ENCODE results near the gene NUMBL. TPM values are rescaled to one million over a fixed set of nuclear protein-coding genes. Genes with fewer than 3 reads are reported as not detected.
"Not testable (repeated sequence)": the region's sequence is repeated elsewhere in the genome, so short reads cannot be mapped to it uniquely, and the experiment has no call there.

Gene NUMBL
- total RNA-seq, 1 experiment from 2014 or later, result 16.4 TPM

DNA sequence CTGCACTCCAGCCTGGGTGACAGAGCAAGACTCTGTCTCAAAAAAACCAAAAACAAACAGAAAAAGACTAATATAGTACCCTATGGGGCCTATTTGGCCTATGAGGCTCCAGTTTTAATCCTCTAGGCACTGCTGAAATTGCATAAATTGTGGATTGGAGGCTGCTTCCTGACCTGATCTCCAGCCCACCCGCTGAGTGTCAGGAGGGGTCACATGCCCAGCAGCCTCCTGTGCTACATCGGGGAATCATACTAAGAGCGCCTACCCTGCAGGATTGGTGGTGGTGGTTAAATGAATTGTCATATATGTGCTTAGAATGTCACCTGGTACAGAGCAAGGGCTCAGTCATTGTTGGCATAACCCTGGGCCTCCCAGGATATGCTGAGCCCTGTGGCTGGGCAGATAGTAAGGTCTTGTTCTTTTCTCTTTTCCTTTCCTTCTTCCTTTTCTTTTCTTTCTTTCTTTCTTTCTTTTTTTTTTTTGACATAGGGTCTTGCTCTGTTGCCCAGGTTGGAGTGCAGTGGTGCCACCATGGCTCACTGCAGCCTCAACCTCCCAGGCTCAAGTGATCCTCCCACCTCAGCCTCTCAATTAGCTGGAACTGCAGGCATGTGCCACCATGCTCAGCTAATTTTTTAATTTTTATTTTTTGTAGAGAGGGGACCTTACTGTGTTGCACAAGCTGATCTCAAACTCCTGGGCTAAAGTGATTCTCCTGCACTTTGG, 58.0 kb downstream of the NUMBL start:
- no peak for DNase-seq (ENCODE audit: low read depth)

DNA sequence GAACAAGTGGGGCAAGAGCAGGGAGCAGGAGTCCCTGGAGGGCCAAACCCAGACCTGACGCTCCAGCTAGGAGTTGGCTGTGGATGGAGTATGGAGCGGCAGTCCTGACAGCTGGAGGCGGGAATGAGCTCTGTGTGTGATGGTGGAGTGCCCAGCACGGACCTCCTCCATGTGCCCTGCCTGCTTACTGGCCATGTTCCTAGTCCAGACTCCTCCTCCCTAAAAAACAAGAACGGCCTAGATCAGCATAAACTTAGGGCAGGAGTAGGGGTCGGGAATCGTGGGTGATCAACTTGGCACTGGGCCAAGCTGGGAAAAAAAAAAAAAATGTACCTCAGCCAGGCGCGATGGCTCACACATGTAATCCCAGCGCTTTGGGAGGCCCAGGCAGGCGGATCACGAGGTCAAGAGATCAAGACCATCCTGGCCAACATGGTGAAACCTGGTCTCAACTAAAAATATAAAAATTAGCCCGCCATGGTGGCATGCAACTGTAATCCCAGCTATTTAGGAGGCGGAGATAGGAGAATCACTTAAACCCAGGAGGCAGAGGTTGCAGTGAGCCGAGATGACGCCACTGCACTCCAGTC, 59.8 kb downstream of the NUMBL start:
- no peak for DNase-seq (ENCODE audit: low read depth)

DNA sequence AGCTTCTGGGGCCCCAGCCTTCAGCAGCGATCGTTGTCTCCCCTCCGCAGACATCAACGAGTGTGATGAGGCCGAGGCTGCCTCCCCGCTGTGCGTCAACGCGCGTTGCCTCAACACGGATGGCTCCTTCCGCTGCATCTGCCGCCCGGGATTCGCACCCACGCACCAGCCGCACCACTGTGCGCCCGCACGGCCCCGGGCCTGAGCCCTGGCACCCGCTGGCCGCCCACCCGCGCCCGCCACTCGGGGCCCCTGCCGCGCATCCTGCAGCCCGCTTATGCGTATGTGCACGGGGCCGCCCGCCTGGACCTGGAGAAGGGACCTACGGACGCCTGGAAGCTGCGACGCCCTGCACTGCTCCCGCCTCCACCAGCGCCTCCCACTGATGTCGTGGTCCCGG, 61.1 kb downstream of the NUMBL start:
- no peak for DNase-seq (ENCODE audit: low read depth)

DNA sequence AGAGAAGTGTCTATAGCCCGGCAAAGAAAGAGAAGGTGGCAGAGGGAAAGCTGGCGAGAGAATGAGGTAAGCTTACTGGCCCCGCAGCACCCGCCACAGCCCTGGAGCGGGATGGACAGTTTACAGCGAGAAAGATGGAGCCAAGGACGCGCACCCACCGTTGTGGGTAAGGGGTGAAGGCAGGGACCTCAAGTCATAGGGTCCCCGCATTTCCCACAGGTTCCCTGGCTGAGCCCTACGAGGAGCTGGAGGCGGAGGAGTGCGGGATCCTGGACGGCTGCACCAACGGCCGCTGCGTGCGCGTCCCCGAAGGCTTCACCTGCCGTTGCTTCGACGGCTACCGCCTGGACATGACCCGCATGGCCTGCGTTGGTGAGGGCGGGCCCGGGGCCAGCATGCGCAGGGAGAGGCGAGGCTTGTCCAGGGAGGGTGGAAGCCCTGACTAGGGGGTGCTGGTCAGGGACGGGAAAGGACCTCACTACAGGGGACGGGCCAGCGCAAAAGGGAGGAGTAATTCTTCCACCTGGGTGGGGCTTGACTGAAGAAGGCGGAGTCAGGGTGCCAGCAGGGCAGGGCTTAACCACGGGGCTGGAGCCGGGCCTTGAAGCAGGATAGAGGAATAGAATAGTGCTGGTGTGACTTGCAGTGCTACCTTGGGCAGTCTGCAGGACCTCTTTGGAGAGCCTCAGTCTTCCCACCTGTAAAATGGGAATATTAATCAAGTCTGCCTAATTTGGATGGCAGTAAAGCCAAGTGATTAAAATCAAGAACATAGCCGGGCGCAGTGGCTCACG, 62.8 kb downstream of the NUMBL start:
- DNase-seq (ENCODE audit: low read depth), result no peak

DNA sequence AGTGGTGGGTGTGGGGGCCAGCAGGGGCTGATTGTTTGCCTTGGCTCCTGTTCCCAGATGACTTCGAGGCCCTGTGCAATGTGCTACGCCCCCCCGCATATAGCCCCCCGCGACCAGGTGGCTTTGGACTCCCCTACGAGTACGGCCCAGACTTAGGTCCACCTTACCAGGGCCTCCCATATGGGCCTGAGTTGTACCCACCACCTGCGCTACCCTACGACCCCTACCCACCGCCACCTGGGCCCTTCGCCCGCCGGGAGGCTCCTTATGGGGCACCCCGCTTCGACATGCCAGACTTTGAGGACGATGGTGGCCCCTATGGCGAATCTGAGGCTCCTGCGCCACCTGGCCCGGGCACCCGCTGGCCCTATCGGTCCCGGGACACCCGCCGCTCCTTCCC, 63.5 kb downstream of the NUMBL start:
- DNase-seq (ENCODE audit: low read depth), result no peak

DNA sequence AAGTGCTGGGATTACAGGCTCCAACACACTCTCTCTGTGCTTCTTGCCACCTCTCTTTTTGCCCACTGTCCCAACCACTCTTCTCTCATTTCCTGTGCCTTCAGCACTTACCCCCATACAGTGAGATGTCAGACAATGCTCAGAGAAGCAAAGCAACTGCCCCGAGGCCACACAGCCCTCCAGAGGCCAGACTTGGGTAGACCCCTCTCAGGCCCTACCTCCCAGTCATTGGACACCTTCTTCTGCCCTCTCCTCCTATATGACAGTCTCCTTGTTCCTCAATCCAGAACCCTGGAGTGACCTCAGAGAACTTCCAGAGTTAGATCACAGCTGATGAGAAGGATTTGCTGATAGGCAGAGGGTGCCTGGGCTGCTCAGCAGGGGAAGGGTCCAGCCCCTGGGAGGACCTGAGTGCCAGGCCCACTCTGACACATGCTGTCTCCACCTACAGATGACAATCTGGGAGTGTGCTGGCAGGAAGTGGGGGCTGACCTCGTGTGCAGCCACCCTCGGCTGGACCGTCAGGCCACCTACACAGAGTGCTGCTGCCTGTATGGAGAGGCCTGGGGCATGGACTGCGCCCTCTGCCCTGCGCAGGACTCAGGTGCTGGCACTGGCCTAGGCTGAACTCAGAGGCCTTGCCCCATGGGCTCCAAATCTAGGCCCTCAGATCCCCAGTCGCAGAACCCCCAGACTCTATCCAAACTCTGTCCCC, 64.9 kb downstream of the NUMBL start:
- DNase-seq (ENCODE audit: low read depth), result no peak

DNA sequence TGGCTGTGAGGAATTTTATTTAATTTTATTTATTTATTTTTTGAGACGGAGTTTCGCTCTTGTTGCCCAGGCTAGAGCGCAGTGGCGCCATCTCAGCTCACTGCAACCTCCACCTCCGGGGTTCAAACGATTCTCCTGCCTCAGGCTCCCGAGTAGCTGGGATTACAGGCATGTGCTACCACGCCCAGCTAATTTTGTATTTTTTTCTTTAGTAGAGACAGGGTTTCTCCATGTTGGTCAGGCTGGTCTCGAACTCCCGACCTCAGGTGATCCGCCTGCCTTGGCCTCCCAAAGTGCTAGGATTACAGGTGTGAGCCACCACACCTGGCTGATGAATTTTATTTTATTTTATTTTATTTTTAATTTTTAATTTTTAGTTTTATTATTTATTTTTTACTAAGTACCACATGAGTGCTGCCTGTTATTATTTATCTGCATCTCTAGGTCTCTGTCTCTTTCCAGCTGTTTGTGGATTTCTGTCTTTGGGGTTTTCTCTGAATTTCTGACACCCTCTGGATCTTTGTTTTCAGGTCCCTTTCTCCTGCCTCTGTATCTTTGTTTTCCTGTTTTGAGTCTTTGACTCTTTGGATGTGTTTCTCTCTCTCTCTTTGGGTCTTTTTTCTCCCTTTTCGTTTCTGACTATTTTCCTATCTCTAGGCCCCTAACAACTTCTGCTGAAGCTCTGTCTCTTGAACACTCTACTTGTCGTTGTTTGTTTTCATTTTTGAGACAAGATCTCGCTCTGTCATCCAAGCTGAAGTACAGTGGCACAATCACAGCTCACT, 65.9 kb downstream of the NUMBL start:
- DNase-seq (ENCODE audit: low read depth), result not testable (repeated sequence)

DNA sequence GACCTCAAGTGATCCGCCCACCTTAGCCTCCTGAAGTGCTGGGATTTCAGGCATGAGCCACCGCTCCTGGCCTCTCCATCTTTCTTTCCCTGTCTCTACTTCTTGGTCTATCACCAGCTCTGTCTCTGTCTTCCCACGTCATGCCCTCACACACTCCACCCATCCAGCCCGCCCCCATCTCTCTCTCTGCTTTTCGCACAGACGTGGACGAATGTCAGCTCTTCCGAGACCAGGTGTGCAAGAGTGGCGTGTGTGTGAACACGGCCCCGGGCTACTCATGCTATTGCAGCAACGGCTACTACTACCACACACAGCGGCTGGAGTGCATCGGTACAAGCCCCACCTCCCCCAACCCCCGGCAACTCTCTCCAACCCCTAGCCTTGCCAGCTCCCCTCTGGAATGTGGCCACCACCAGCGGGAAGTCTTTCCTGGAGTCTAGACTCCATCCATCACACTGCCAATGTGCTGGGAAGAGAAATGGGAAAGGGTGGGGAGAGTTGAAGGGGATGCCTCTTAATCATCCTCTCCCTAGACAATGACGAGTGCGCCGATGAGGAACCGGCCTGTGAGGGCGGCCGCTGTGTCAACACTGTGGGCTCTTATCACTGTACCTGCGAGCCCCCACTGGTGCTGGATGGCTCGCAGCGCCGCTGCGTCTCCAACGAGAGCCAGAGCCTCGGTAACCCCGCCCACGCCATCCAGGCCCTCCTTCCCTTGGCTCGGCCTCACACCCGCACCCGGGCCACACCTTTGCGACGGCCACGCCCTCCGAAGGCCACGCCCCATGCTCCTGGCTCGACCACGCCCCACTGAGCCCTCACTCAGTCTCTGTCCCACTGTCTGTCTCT, 66.8 kb downstream of the NUMBL start:
- DNase-seq (ENCODE audit: low read depth), result peak; percentile 63

DNA sequence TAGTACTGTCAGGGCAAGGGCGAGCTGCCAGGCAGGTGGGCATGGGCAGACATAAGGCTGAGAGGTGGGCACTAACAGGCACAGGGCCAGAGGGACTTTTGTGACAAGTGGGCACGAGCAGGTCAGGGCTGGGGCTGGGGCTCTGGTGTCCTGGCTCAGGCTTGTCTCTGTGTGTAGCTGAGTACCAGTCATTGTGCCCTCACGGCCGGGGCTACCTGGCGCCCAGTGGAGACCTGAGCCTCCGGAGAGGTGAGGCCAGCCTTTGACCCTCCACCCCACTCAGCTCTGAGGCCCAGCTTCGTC, 67.7 kb downstream of the NUMBL start:
- no peak for DNase-seq (ENCODE audit: low read depth)

DNA sequence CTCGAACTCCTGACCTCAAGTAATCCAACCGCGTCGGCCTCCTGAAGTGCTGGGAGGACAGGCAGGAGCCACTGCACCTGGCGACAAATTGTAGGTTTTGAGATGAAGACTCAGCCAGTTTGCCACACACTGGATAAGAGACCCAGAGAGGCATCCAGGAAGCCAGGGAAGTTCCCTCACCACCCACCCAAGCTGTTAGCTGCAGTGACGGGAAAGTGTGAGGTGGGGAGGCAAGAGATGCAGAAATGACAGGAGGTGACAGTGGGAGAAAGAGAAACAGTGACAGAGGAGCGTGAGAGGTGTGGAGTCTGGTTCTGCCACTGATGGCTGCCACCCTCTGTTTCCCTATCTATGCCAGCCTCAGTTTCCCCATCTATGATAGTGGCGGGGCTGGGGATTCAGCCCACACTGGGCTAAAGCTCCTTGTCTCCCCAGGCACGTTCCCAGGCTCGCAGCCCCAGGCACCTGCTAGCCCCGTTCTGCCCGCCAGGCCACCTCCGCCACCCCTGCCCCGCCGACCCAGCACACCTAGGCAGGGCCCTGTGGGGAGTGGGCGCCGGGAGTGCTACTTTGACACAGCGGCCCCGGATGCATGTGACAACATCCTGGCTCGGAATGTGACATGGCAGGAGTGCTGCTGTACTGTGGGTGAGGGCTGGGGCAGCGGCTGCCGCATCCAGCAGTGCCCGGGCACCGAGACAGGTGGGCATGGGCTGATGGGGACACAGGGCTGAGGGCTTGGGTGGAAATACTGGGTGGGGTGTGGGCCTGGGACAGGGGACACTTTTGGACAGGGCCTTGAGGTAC, 68.3 kb downstream of the NUMBL start:
- no peak for DNase-seq (ENCODE audit: low read depth)

DNA sequence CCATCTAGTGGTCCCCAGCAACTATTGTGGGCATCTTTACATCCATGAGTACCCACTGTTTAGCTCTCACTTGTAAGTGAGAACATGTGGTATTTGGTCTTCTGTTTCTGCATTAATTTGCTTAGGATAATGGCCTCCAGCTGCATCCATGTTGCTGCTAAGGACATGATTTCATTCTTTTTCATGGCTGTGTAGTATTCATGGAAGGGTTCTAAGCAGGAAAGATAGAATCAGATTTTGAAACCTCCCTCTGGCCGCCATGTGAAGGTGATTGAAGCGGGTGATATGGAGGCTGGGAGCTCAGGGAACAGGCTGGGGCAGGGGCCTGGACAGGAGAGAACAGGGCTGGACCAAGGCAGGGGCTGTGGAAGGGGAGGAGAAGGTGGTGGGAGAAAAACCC, 69.2 kb downstream of the NUMBL start:
- no peak for DNase-seq (ENCODE audit: low read depth)

DNA sequence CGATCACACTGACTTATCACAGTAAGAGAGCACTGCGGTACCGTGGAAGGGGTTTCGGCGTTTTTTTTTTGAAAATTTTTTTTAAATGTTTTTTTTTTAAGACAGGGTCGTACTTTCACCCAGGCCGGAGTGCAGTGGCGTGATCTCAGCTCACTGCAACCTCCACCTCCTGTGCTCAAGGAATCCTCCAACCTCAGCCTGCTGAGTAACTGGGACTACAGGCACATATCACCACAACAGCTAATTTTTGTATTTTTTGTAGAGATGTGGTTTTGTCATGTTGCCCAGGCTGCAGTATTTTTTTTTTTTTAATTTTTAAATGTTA, 70.3 kb downstream of the NUMBL start:
- no peak for DNase-seq (ENCODE audit: low read depth)

DNA sequence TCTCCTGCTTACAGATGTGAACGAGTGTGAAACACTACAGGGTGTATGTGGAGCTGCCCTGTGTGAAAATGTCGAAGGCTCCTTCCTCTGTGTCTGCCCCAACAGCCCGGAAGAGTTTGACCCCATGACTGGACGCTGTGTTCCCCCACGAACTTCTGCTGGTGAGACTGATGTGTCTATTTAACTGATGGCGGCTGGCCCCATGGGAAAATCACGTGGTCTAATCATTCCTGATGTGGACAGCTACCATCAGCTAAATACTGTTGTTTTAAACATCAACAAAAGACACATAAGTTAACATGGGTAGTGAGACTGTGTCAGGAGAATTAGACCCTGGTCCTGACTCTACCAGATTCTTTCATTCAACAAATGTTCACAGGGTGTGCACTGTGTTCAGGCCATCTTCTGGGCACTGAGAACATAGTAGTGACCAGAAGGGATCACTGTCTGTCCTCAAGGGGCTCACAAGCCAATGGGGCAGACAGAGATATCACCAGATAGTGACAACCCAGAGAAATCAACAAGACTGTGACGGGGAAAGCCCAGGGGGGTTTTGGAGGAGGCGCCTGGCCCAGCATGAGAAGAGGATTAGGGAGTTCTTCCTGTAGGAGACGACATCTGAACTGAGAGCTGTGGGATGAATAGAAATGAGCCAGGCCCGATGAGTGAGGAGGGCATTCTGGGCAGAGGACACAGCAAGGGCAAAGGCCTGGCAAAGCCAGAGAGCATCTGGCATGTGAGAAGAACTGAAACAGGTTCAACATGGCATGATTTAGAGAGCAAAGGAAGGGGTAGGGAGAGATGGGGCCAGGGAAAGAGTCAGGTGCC, 70.9 kb downstream of the NUMBL start:
- DNase-seq (ENCODE audit: low read depth), result no peak

DNA sequence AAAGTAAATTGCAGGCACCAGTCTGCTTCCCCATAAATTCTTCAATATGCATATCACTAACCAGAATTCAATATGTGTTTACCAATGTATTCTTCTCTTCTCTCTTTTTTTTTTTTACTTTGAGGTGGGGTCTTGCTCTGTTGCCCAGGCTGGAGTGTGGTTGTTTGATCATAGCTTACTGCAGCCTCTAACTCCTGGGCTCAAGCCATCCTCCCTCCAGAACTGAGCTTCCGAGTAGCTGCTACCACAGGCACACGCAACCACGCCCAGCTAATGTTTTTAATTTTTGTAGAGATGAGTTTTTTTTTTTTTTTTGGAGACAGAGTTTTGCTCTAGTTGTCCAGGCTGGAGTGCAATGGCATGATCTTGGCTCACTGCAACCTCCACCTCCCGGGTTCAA, 72.5 kb downstream of the NUMBL start:
- no peak for DNase-seq (ENCODE audit: low read depth)

DNA sequence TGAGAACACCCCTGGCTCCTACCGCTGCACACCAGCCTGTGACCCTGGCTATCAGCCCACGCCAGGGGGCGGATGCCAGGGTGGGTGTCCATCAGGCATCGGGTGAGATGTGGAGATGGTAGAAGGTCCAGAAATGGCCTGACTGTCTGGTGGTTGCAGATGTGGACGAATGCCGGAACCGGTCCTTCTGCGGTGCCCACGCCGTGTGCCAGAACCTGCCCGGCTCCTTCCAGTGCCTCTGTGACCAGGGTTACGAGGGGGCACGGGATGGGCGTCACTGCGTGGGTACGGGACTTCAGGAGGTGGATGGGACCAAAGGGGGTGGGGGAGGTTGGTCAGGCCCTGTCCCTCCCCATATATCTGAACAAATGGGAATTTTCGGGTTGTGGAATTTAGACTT, 73.5 kb downstream of the NUMBL start:
- DNase-seq (ENCODE audit: low read depth), result no peak

DNA sequence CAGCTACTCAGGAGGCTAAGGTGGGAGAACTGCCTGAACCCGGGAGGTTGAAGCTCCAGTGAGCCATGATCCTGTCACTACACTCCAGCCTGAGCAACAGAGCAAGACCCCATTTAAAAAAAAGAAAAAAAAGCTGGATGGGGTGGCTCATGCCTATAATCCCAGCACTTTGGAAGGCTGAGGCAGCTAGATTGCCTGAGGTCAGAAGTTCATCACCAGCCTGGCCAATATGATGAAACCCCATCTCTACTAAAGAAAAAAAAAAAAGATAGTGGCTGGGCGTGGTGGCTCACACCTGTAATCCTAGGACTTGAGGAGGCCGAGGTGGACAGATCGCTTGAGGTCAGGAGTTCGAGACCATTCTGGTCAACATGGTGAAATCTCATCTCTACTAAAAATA, 74.3 kb downstream of the NUMBL start:
- DNase-seq (ENCODE audit: low read depth), result no peak

Data from HT1080 (cell line).